Measurements from ENCODE around the gene FDX1.

The FDX1 gene

DNA sequence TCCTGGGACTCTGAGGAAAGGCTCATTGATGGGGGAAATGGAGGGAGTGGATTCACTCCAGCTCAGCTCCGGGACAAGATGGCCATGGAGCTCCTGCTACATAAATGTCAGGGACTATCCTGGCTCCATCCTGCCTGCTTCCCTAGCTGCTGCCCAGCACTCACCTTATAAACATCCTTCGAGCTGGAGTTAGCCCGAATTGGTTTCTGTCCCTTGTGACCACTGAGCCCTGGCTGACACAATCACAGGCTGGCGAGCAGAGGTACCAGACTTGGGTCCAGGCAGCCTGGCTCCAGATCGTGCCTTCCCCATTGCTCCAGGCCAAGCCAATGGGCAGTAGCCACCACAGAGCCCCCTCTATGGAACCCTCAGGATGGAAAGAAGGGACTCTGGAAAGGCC lies 77.6 kb downstream of the FDX1 start:
- DNase-seq (ENCODE audit: low read depth in 1 of 2, low spot score in 1 of 2), result no peak

DNA sequence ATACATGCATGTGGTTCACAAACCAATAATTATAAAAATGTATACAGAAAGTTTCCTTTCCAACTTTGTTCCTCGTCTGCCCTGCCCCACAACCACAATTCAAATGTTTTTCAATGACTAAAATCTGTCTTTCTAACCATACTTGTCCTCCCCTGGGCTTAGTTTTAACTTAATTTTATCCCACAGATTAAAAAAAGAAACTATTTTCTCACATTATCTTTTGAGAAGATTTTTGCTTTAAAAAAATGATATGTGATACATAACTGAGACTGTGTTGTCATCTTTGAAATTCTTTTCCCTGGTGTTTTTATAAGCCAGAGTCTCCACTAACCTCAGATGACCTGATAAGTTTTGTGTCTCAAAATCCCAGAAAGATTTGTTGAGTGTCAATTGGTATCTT lies 79.0 kb downstream of the FDX1 start:
- DNase-seq (ENCODE audit: low read depth in 1 of 2, low spot score in 1 of 2), result no peak

DNA sequence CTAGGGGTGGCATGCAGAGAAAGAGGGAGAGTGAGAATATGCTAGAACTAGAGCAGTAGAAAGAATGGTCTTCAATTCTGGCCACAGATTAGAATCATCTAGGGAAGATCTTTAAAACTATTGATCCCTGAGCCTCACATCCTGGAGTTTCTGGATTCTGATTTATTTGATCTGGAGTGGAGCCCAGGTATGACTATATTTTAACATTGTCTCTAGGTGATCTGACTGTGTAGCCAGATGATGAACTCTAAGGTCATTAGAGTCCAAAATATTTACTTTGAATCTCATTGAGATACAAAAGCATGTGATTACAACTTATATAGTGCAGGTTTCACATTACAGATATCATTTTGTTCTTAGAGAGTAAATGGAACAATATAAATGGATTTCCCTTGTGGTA lies 79.7 kb downstream of the FDX1 start:
- DNase-seq (ENCODE audit: low read depth in 1 of 2, low spot score in 1 of 2), result no peak

DNA sequence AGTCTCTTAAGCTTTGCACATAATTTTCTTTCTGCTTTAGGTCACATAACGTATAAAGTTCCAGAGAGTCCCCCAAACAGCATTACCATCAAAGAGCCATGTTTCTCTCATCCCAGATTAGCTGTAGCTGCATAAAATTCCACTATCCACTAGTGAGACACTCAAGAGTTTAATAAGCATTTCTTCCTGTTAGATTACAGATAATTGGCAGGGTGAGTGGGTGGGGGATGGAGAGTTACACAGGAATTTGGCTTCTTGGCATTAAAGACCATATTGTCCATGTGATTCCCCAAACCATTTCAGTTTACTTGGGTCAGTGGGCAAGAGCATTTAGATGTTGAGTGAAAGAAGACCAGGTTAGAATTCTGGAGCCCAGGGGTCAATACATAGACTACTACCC lies 82.3 kb downstream of the FDX1 start:
- DNase-seq (ENCODE audit: low read depth in 1 of 2, low spot score in 1 of 2), result no peak

DNA sequence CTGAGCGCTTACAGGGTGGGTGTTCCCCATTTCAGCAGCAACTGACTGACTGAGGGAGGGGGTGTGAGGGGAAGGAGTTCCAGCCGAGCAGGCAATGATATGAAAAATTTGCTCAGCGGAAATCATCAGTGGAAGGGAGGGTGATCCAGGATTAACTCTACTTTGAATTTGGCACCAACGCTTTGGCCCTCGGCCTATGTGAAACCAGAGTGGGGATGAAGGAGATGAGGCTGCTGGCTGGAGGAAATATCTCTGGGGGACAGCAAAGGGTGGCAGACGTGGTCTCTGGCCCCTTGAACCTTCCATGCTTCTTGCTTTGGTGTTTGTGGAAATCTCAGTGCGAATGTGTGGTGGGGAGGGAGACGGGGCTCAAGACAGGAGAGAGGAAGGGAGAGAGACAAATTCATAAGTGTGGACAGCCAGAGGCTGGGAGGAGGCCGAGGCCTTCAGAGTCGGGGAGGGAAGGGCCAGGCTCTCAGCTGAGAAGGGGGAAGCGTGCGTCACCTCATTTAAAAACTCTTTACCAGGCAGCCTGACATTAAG lies 83.6 kb downstream of the FDX1 start:
- no peak for DNase-seq (ENCODE audit: low read depth in 1 of 2, low spot score in 1 of 2)

DNA sequence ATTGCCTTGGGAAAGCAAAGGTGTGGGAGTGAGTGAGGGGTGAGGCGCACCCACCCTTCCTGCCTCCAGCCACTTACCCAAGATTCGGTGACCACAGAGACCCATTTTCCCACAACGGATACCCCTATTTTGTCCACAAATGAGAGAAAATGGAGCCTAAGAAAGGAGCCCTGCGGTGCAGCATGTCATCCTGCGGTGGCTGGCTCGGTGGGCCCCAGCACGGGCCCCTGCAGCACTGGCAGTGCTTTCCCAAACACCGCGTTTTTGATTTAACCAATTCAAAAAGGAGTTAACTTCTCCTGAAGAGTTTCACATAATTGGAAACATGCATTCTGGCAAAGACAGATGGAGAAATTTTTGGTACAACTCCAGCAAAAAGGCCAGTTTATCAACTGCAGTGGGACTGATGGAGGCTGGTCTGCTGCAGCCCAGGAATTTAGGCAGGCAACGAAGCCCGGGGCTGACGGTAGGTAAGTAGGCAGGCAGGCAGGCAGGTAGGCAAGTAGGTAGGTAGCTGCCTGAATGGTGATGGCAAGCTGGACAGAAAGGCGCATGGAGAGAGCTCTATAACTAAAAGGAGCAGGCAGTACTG lies 84.2 kb downstream of the FDX1 start:
- no peak for DNase-seq (ENCODE audit: low read depth in 1 of 2, low spot score in 1 of 2)

All from stimulated activated CD4-positive, alpha-beta T cell treated with anti-CD3 and anti-CD28 coated beads, Interleukin-15, amount 100 ng/mL, for 1 hour (primary cell).